ENCODE data around the gene GLT6D1.

DNA sequence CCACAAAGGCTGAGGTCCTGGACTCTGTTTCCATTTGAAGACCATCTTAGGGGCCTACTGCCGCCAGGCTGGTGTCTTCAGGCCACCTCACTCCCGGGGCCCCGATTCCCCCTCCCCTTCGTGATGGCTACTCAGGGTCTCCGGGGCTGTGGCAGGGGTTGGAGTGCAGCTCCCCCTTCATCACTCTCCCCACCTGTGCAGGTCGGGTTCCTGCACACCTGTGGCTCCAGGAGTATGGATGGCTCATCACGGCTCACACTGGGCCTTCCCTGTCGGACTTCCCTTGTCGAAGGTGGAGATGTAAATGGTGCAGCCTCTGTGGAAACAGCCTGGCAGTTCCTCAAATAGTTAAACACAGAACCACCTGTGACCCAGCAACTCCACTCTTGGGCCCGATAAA, 35.6 kb upstream of the GLT6D1 start:
- TF ChIP-seq, protein P1, sequence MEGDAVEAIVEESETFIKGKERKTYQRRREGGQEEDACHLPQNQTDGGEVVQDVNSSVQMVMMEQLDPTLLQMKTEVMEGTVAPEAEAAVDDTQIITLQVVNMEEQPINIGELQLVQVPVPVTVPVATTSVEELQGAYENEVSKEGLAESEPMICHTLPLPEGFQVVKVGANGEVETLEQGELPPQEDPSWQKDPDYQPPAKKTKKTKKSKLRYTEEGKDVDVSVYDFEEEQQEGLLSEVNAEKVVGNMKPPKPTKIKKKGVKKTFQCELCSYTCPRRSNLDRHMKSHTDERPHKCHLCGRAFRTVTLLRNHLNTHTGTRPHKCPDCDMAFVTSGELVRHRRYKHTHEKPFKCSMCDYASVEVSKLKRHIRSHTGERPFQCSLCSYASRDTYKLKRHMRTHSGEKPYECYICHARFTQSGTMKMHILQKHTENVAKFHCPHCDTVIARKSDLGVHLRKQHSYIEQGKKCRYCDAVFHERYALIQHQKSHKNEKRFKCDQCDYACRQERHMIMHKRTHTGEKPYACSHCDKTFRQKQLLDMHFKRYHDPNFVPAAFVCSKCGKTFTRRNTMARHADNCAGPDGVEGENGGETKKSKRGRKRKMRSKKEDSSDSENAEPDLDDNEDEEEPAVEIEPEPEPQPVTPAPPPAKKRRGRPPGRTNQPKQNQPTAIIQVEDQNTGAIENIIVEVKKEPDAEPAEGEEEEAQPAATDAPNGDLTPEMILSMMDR (IDR thresholded peaks at IDR 0.05; ENCODE audit: low read depth, low read length, poor library complexity, severe bottlenecking): no peak
- TF ChIP-seq EZH2phosphoT487 (IDR thresholded peaks at IDR 0.05; ENCODE audit: borderline replicate concordance, low read length): no peak

All from DOHH2 (cell line).